HG02759 (cell line): Measurements from ENCODE around the gene STMN3.
"Not testable (repeated sequence)": the region's sequence is repeated elsewhere in the genome, so short reads cannot be mapped to it uniquely, and the experiment has no call there.

Experiments used
- ATAC-seq: cut with Tn5 transposase; IDR thresholded peaks from one replicate; pipeline ENCODE4 v1.9.1; 2021; ENCODE audit warnings: mild to moderate bottlenecking, moderate library complexity; ENCODE audit not compliant: unreplicated experiment

The STMN3 gene

DNA sequence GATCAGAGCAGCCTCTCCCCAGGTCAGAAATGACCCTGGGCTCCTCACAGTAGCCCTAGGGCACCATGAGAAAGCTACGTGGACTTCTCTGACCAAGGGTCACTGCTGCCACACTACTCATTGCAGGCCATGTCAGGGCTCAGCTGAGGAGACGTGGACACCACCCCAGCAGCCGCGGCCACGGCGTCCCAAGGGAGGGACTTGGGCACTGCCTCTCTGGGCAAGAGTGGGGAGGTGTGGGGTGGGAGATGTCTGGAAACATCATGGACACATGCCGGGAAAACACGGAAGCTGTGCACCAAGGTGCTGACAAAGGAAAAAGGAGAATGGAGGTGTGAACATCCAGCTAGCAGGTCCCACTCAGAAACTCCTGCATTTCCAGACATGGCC, 35.4 kb downstream of the STMN3 start:
- no peak for ATAC-seq

DNA sequence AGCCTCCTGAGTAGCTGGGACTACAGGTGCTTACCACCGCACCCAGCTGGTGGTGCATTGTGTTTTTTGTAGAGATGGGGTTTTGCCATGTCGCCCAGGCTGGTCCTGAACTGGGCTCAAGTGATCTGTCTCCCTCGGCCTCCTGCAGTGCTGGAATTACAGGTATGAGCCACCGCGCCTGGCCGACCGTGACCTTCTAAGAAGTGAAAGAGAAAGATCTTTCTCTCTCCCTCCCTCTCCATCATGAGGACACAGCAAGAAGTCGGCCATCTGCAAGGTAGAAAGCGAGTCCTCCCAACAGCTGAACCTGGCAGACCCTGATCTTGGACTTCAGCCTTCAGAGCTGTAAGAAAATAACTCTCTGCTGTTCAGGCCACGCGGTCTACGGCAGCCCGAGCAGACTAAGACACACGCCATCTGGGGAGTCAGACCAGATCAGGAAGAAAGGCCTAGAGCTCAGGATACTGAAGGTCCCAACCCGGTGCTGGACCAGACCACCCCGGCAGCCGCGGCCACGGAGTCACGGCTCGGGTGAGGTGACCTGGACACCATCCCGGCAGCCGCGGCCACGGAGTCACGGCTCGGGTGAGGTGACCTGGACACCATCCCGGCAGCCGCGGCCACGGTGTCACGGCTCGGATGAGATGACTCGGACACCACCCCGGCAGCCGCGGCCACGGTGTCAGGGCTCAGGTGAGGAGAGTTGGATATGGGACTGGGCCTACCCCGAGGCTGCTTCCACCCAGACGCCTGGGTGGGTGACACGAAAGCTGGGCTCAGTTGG, 35.9 kb downstream of the STMN3 start:
- ATAC-seq: no peak

DNA sequence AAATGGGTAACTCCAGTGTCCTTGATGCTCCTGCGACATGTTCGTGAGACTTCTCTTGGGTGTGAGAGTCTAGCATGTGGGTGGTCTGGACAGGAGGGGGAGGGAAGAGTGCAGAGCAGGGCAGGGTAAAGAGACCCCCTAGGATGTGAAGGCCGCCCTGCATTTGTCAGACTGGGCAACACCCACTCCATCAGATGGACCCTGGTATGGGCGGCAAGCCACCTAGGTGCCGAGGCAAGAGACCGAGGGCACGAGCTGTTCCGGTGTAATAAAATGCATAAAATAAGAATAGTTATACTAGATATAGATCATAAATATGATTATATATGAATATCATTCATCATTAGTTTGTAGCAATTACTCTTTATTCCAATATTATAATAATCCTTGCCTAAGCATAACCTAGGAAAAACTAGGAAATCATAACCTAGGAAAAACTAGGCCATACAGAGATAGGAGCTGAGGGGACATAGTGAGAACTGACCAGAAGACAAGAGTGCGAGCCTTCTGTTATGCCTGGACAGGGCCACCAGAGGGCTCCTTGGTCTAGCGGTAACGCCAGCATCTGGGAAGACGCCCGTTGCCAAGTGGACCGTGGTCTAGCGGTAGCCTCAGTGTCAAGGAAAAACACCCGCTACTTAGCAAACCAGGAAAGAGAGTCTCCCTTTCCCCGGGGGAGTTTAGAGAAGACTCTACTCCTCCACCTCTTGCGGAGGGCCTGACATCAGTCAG, 39.2 kb downstream of the STMN3 start:
- not testable (repeated sequence) for ATAC-seq

DNA sequence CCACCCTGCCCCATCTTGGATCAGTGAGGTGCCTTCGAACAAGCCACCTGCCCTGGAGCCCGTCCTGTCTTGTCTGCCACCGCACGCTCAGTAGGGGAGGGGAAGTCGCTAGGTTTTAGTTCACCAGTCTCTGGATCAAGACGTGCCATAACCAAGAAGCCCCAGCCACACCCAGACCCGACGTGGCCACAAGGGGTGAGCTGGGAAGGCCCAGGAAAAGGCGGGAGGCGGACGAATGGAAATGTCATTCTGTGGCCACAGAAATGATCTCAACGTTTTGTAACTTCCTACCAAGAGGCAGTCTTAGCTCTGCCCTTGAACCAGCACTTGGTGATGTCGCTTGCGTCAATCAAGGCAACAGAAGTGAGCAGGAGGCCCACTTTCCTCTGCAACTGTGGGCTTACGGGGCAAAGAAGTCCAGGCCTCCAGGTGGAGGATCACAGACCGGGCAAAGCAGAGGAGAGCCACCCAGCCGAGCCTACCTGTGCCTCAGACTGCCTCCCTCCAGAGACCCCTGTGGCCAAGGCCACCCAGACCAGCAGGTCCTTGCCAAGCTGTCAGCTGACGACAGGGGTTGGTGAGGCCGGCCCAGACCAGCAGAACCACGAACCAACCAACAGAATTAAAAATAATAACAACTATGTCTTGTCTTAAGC, 40.8 kb downstream of the STMN3 start:
- no peak for ATAC-seq

DNA sequence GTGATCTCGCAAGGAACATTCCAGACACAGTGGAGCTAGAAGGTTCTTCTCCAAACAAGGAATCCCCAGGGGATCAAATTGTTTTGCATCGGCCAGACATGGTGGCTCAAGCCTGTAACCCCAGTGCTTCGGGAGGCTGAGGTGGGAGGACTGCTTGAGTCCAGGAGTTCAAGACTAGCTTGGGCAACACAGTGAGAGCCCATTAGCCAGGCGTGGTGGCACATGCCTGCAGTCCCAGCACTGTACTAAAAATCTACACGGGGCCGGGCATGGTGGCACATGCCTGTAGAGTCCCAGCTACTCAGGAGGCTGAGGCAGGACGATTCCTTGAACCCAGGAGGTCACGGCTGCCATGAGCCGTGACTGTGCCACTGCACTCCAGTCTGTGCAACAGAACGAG, 41.6 kb downstream of the STMN3 start:
- no peak for ATAC-seq

DNA sequence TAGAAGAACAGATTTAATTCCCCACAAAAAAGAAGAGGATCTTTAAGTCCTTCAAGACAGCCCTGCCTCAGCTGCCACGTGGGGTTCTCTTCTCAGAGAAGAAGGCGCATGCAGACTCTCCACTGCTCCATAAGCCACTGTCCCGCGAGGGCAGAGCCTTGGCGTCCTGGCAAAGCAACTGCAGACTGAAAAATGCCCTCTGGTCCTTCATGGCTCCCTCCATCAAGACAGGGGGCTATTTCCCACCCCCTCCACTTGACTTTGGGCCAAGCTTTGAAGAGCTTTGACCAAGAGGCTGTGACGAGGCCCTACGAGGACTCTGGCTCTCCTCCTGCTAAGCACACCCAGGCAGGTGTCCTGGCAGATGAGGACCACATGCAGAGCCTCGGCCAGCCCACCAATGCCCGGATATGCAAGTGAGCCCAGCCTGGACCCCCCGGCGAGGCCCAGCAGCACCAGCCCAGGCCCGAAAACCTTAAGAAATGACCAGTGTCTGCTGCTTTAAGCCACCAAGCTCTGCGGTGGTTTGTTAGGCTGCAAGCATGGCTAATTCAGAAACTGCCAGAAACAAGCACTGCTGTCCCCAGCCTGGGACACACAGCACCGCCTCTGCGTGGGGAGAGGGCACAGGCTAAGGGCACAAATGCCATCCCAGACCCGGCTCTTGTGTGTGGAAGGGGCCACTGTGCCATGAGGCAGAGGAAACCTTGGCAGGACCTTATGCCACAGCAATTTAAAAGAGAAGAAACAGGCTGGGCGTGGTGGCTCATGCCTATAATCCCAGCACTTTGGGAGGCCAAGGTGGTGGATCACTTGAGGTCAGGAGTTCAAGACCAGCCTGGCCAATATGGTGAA, 42.4 kb downstream of the STMN3 start:
- ATAC-seq: no peak

DNA sequence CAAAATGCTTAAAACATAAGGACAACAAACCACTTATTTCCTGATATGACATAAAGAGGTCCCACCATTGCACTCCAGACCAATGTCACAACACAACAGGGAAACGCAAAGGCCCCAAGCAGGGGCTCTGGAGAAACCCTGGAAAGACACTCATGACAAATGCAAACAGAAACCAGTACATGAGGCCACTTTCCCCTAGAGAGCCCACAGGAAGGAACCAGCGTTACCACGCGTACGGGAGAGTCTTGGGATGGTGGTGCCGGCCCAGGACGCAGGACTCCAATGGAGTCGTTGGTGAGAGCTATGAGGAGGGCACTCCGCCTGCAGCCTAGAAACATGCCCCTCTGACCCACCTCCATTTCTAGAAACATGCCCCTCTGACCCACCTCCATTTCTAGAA, 46.5 kb downstream of the STMN3 start:
- ATAC-seq: no peak

DNA sequence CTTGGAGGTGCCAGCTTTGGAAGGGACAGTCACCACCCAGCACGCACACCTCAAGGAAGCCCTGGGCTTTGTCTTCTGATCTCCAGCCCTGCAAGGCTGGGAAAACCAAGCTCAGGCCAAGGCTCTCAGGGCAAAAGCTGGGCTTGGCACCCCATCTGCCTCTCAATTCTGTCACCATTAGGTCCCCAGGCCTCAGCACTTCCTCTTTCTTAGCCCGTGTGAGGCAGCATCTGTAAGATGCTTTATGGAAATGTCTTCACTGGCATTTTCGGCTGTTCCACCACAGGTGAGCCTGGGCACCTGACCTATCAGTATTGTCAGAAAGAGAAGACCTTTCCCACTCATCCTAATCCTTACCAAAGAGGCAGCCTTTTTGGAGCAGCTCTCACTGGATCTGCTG, 50.9 kb downstream of the STMN3 start:
- no peak for ATAC-seq

DNA sequence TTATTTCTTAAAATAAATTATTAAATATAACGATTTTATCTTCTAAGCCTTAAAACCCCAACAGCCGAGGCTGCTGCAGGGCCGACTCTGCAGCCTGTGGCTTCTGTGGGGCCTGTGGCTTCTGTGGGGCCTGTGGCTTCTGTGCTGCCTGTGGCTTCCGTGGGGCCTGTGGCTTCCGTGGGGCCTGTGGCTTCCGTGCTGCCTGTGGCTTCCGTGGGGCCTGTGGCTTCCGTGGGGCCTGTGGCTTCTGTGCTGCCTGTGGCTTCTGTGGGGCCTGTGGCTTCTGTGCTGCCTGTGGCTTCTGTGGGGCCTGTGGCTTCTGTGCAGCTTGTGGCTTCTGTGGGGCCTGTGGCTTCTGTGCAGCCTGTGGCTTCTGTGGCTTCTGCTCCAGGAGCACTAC, 51.5 kb downstream of the STMN3 start:
- not testable (repeated sequence) for ATAC-seq

DNA sequence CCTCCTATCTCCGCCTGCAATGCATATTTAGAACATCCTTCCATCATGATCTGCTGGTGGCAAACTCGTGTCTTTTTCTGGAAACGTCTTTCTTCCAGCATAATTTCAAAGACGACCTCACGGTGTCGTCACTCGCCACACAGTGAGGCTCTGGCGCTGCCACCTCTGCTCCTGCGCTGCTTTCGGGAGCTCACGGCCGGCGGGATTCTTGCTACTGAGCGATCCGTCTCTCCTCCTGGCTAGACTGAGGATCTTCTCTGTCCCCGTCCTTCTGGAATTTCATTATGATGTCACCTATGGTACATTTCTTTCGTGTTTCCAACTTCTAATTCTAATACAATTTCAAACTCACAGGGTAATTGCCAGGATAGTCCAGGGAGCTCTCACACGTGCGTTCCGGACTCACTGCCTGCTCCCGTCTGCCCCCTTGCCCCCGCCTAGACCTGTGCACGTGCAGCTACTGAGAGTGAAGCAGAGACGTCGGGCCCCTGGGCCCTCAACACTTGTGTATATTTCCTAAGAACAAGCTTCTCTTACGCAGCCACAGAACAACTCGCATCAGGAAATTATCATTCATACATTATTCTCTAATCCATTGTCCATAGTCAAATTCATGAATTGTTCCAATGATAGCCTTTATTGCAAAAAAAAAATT, 53.7 kb downstream of the STMN3 start:
- no peak for ATAC-seq

DNA sequence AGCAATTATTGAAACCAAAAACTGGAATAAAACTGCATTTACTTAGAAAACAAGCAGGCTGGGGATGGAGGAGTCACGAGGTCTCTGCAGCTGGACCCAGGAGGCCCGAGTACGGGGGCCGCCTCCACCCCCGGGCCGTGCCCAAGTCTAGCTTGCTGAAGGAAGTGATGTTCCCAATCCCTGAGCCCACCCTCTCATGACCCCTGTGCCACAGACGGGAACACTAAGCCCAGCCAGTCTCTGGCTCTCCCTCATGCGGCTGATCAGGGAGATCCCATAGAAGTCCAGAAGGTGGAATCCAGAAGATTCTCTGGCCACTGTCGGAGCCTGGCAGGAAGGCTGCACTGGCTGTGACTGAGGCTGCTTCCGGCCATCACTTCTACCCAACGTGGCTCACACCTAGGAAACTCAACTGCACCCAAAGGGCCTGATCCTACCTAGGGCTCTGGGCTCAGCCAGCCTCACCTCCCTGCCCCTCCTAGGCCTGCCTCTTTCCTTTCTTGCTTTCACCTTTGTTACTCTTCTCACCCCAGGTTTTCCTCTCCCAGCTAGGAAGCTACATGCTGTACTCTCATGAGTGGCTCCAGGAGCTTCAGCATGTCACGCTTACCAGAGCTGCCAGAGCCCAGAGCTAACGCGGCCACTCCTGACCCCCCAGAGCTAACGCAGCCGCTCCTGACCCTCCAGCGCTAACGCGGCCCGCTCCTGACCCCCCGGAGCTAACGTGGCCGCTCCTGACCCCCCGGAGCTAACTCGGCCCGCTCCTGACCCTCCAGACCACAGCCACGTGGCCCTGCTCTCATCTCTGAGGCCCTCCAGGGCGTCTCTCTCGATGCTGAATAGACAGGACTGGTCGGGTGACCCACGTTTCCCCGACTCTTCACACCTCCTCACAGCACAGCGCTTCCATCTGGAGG, 54.5 kb downstream of the STMN3 start:
- ATAC-seq: no peak

DNA sequence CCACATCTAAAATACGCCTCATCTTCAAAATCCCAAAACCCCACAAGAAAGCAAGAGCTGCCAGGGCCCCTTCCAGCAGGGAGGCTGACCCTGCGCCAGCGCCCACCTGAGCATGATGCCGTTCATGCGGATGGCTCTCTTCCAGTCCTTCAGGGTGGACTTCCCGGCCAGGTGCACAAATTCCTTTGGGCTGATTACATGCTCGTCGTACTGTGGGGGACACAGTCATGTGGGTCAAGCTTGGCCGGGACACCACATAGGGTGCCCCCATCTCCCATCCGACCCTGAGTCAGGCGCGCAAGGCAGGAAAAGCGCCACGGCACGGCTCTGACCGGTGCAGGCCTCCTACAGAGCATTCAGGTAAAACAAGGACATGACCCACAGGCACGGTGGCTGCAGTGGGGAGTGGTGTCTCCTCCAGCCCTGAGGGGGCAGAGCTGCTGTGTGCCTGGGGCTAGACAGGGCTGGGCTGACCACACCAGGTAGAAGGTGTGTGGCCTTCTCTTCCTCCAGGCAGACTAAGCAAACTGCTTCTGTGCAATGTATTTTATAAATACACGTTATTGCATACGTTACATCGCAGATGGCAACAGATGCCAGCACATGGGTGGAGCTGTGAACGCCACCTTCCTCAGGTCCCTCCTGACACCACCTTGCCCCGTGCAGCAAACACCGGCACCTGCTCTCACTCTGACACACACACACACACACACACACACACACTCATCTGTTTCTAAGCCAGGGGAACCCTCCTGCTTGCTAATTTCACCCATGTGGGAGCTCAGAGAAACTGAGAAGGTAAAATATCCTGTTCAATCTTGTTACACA, 55.4 kb downstream of the STMN3 start:
- ATAC-seq: no peak

DNA sequence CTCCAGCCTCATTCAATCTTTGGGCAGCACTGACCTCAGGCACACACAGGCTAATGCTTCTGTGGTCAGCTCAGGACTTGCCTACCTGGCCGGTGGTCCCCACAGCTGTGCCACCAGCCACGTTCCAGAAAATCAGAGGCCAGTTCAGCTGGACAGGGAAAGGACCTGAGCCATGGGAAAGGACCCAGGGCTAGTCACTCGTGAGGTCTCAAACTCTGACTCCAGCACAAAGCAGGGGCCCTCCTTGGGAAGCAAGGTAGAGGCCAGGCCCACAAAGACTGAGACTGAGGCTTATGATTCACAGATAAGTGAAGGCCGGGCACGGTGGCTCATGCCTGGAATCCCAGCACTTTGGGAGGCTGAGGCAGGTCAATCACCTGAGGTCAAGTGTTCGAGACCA, 56.8 kb downstream of the STMN3 start:
- no peak for ATAC-seq

DNA sequence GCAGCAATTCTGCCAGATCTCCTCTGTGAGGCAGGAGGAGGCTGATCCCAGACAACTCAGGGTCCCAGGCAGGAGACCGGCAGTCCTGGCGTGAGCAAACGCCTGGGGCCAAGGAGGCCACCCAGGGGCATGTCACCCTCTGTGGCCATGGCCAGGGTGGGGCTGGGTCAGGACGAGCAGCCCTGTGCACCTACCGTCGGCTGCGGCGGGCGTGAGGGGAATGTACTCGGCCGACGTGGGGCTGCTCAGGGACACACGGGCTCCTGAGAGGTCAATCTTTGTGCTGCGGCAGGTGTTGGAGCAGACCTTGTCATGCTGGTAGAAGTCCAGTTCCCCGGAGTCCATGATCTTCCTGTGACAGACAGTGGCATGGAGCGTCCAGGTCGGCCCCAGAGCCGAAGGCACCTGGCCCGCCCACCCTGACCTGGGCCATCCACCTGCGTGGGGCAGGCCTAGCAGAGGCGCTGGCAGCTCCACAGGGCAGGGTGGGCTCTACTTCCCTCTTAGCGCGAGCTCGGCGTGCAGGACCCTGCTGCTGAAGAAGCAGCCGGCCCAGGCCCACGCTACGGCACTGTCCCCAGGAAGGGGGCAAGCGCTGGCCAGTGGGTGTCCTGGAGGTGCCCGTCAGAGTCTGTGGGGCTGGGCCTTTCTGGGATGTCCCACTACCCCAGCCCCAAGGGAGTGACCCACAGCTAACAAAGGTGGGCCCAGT, 57.7 kb downstream of the STMN3 start:
- ATAC-seq: no peak

DNA sequence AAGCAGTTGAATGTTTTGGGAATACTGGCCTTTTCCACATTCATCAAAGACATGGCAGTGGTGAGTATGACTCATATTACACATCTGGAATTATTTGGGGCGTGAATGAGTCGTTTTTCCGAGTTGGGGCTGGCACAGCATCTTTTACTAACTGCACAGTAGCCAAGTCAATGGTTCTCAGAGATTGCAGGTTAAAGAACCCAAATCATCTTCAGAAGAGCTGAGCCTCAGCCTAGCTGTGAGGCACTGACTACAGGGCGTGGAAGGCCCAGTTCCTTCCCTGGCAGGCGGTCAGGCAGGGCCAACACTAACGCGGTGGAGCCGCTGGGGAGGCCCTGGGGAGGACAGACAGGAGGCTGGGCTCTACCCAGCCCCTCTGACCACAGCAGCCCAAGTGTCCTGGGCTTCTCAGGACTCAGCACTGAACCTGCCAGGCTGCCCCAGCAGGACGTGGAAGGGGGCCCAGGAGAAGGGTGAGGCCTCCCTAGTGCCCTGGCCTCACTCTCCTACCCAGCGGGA, 59.1 kb downstream of the STMN3 start:
- ATAC-seq: no peak

DNA sequence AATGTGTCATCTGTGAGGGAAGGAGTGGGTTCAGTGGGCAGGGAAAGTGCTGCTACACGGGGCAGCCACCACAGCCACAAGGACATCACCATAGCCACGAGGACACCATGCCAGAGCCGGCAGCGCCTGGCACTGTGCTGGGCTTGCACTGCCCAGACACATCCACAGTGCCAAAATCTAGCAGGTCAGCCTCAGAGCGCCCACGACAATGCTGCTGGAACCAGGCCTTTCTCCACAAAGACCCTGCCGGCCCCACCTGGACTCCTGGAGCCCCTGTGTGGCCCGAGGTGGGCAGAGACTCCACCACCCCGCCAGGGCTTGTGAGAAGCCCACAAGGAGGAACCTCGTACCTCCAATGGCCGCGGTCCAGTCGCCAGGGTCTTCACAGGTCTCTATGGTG, 60.6 kb downstream of the STMN3 start:
- no peak for ATAC-seq

DNA sequence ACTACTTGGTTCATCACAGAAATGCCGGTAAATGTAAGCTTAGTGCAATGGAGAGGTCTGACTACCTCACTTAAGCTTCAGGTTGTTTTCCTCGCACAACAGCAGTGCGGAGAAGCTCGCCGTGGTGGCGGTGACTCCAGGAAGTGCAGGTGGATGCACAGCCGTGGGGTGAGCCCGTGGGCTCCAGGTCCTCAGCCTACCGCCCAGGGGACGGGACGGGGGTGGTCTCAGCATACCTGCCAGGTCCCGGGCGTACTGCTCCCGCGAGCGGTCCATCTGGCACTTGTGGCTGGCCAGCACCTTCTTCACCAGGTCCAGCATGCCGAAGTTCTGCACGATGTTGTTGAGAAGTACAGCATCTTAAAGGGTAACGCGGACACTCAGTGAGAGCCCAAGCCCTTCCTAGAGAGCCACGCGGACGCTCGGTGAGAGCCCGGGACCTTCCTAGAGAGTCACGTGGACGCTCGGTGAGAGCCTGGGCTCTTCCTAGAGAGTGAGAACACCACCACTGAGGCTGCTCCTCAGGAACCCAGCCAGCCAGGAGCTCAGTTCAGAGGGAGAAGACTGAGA, 61.4 kb downstream of the STMN3 start:
- no peak for ATAC-seq
